G401 (cell line): ENCODE measurements around the gene ATP2B3. TPM values are rescaled to one million over a fixed set of nuclear protein-coding genes. Genes with fewer than 3 reads are reported as not detected.

ENCODE experiments used
- DNase-seq: peaks from one replicate; pipeline ENCODE4 v3.0.0-alpha.2; 2015; ENCODE audit warnings: low spot score
- in situ Hi-C: cut with HindIII; loops from 2 replicates; pipeline ENCODE4 v1.10.0; 2016; ENCODE audit warnings: low sequenced_read_pairs, mixed read lengths
- total RNA-seq: library from RNA; depleted of rRNA; stranded (reverse); fragments of >200 nt; shearing (Covaris generic); gene quantifications from 2 replicates; pipeline ENCODE4 v1.2.3, GENCODE V29; 2014

Gene ATP2B3
- total RNA-seq, 1 experiment from 2014 or later: not detected

DNA sequence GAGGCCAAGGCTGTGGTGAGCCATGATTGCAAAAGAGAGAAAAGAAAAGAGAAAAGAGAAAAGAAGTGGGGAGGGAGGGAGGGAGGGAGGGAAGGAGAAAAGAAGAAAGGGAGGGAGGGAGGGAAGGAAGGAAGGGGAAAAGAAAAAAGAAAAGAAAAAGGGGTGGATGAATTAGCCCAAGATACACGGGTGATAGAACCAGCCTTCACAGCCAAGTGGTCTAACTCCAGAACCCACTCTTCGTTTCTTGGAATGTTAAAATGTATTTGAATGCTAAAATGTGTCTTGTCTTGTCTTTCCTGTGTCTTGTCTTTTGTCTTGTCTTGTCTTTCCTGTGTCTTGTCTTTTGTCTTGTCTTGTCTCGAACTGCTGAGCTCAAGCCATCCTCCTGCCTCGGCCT is 68.4 kb downstream of the ATP2B3 start:
- DNase-seq: no peak
- in situ Hi-C loops: no loop called here

- in situ Hi-C loops: no loop called here
- no peak for DNase-seq
Measured at GRCh38 chrX:153587342-153587741, 69.9 kb downstream of the ATP2B3 start.

- no peak for DNase-seq
- in situ Hi-C loops: no loop called here
Measured at GRCh38 chrX:153588021-153588781, 70.8 kb downstream of the ATP2B3 start.

DNA sequence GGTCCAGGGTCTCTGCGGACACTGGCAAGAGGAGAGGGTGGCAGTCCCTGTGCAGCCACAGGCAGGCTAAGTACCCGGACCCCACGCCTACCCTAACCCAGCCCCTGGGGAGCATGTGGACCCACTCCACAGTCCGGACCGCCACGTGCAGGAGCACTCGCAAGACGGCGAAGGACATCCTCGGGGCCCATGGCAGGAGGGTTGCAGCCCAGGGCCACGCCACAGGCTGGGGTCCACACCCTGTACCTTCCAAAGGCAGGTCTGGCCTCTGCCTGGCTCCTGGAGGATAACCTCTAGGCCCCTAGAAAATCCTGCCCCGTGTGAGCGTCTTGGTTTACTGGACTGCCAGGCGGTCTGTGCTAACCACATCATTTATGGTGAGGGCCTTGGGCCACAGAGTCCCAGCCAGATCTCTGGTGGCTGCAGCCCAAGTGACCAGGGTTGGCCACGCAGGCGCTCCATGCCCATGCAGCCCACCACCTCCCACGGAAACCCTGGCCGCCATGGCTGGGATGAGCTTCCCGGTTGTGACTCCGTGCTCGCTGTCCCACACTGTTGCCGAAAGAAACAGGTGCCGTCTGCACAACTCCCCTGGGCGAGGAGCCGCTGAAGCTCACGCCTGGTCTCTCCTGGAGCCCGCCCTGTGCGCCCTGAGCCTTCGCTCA is 71.5 kb downstream of the ATP2B3 start:
- in situ Hi-C loops: no loop called here
- DNase-seq: no peak

- DNase-seq: no peak
- in situ Hi-C loops: no loop called here
Measured at GRCh38 chrX:153590961-153591956, 73.8 kb downstream of the ATP2B3 start.

DNA sequence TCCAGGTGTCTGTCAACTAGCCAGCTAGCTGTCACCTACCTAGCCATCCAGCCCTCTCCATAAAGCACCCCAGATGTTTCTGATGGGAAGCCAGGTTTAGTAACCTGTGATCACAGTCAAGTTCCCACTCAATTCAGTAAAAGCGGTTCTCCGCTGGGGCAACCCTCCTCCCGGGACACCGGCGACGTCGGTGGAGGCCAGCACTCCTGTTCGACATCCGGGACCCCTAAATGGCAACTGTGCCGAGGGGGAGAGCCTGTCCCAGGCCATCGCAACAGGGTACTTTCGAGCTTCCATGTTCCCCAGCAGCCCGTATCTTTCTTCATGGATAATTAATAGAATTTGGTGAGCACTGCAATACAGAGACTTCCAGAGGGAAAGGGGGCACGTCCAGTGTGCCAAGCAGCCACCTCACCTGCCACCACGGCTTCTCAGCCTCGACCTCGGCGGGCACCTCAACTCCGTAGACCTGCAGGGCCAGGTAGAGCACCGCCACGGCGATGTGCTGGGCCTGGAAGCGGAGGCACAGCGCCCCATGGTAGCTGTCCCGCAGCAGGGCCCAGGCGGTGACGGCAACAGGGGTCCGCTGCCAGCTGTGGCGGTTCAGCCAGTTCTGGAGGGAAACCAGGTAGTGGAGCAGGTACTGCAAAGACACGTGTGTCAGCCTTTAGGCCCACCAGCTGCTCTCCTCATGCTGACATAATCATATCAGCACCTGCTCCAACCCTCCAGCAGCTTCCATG is 74.8 kb downstream of the ATP2B3 start:
- in situ Hi-C loops: no loop called here
- no peak for DNase-seq

DNA sequence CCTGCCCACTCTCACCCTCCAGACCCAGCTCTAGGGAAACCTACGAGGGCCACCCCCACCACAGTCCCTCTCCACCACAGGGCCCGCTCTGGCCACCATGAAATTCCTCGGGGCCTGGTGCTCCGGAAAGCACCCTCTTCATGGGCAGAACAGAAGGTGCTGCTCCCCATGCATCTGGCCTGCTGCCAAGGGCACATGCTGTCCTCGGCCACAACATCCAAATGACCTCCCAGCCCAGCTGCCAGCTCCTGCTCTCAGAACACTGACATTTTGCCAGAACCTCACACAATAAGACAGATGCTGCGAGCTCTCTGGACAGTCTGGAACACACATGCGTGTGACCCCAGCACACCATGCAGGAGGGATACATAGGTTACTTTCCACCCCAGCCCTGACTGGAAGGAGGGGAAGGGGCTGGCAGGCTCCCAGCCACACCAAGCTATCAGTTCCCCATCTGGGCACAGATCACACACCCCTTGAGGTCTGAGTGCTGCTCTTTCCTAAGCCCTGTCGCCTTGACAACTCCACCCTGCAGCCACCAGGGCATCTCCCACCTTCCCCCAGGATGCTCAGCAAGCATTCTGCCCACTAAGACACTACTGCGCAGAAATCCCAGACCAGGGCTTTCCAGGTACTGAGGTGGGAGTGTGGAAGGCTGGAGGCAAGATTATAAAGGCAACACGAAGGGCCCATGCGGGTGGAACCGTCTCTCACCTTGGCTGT is 75.7 kb downstream of the ATP2B3 start:
- no peak for DNase-seq
- in situ Hi-C loops: no loop called here

- in situ Hi-C loops: no loop called here
- DNase-seq: no peak
Measured at GRCh38 chrX:153593811-153594500, 76.5 kb downstream of the ATP2B3 start.

GRCh38 chrX:153595387-153595786 is 77.9 kb downstream of the ATP2B3 start:
- no peak for DNase-seq
- in situ Hi-C loops: no loop called here

DNA sequence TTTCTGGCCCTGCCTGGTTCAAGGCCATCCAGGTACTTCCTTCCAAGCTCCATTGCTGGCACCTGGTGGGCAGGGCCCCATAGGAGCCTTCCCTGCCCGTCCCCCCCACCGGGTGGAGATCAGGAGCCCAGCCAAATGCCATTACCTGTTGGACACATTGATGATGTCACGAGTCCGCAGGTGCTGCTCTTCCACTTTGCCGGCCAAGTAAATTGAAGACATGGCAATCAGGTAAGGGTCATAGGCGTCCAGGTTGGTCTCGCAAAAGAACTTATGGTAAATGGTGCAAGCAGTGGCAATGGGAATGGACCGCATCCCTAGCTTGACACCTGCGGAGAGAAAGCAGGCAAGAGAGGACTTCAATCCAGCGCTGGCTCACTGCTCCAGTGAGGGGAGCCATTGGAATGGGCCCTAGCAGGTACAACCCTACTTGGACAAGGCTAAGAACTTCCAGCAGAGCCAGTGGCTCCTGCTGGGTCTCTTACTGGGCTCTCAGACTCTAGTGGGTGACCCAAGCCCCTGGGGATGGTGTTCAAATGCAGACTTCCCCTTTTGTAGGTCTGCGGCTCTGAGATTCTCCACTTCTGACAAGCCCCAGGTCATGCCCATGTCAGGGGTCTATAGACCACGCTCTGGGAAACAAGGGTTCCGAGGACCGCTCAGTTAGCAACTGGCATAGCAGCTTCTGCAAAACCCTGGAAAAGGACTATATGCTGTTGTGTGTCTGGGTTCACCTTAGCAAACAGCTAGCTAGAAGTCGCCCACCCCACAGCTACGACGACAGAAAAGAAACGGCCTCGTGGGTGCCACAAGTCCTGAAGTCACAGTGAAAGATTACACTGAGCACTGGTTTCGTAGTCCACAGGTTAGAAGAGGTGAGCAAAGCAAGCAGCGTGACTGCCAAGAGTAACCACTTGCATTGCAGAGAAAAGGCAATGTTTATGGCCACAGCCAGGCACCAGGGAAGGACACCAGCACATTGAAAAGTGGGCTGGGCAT is 78.7 kb downstream of the ATP2B3 start:
- DNase-seq: no peak
- in situ Hi-C loops: no loop called here

DNA sequence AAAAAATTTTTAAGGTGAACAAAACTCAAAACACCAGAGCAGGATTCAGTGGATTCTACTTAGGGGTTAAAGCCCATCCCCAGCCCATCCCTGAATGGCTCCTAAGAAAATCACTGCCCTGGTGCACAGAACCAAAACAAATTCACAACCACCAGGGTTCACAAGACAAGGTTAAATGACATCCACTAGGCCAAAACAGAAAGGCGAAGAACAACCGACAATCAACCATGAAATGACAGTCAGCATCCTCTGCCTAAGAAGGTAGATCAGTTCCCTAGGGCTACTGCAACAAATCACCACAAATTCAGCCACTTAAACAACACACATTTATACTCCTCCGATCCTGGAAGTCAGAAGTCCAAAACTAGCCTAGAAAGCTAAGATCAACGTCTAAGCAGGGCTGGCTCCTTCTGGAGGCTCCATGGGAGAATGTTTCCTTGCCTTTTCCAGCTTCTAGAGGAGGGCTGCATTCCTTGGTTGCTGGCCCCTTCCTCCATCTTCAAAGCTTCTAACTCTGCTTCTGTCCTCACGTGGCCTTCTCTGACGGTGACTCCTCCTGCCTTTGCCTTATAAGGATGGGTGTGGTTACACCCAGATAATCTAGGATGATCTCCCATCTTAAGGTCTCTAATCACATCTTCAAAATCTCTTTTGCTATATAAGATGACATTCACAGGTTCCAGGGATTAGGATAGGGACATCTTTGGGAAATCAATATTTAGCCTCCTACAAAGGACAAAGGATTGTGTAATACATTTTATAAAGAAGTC is 79.7 kb downstream of the ATP2B3 start:
- no peak for DNase-seq
- in situ Hi-C loops: no loop called here

GRCh38 chrX:153598541-153599191 is 81.2 kb downstream of the ATP2B3 start, which contains the start of gene CCNQ:
Gene CCNQ (minus strand): TSS chrX:153599139. CDS start chrX:153599073, 66 bp downstream.
- DNase-seq: no peak
- in situ Hi-C loops: no loop called here

- in situ Hi-C loops: no loop called here
- peak; percentile 80 for DNase-seq
Measured at GRCh38 chrX:153599192-153600031, 82.0 kb downstream of the ATP2B3 start.

DNA sequence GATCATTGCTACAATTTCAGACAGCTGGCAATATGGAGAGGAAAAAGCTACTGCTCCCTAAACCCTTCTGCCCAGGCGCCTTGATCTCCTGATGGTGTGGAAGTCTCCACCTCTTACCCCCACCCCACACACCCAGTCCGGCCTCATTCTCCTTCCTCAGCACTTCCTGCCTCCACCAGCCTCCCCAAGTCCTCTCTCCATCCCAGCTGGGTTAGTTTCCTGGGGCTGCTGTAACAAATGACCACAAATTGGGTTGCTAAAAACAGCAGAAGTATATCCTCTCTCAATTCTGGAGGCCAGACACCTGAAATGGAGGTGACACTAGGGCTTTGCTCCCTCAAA is 82.6 kb downstream of the ATP2B3 start:
- DNase-seq: peak; percentile 26
- in situ Hi-C loops: no loop called here

- DNase-seq: no peak
- in situ Hi-C loops: no loop called here
Measured at GRCh38 chrX:153600921-153601320, 83.5 kb downstream of the ATP2B3 start.
